ENCODE results near the gene NR2C1.

DNA sequence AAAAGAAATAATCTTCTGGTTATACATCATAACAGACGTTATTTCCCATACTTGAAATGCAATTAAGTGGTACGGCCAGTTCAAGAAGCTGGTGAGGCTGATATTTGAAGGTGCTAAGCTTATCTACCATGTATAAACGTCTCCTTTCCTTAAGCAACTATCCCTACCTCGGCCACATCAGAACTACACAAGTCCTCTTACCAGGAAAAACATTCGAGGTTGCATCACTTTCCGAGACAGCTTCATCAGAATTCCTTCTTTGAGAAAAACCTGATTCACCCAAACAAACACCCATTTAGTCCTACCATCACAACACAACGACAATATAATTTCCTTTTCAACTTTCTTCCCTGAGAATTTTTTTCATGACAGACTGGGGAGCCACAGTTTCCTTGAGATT is 33.9 kb upstream of the NR2C1 start:
- TF ChIP-seq BCL11A (tag by site-specific recombination; IDR thresholded peaks at IDR 0.05; ENCODE audit: low read depth) (no peak), TCF7L2 (IDR thresholded peaks at IDR 0.05; ENCODE audit: borderline replicate concordance, low read depth, low read length) (no peak), ZNF292 (tag by site-specific recombination; IDR thresholded peaks at IDR 0.05; ENCODE audit: borderline replicate concordance, low read depth) (no peak), ZNF133 (tag by site-specific recombination; IDR thresholded peaks at IDR 0.05) (no peak), ZNF2 (tag by site-specific recombination; IDR thresholded peaks at IDR 0.05) (no peak), ZNF561 (tag by site-specific recombination; IDR thresholded peaks at IDR 0.05; ENCODE audit: borderline replicate concordance) (no peak), YY1 (tag by site-specific recombination; IDR thresholded peaks at IDR 0.05) (no peak)
- TF ChIP-seq, protein P1, sequence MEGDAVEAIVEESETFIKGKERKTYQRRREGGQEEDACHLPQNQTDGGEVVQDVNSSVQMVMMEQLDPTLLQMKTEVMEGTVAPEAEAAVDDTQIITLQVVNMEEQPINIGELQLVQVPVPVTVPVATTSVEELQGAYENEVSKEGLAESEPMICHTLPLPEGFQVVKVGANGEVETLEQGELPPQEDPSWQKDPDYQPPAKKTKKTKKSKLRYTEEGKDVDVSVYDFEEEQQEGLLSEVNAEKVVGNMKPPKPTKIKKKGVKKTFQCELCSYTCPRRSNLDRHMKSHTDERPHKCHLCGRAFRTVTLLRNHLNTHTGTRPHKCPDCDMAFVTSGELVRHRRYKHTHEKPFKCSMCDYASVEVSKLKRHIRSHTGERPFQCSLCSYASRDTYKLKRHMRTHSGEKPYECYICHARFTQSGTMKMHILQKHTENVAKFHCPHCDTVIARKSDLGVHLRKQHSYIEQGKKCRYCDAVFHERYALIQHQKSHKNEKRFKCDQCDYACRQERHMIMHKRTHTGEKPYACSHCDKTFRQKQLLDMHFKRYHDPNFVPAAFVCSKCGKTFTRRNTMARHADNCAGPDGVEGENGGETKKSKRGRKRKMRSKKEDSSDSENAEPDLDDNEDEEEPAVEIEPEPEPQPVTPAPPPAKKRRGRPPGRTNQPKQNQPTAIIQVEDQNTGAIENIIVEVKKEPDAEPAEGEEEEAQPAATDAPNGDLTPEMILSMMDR (tag by site-specific recombination; IDR thresholded peaks at IDR 0.05): no peak
- TF ChIP-seq, protein P2, sequence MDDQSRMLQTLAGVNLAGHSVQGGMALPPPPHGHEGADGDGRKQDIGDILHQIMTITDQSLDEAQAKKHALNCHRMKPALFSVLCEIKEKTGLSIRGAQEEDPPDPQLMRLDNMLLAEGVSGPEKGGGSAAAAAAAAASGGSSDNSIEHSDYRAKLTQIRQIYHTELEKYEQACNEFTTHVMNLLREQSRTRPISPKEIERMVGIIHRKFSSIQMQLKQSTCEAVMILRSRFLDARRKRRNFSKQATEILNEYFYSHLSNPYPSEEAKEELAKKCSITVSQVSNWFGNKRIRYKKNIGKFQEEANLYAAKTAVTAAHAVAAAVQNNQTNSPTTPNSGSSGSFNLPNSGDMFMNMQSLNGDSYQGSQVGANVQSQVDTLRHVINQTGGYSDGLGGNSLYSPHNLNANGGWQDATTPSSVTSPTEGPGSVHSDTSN (CRISPR knock-in tag; IDR thresholded peaks at IDR 0.05): no peak

Data from HEK293 (cell line).